ENCODE measurements around the gene HP1BP3. TPM values are rescaled to one million over a fixed set of nuclear protein-coding genes. Genes with fewer than 3 reads are reported as not detected.
A peak's percentile ranks its signal among the peaks of the same experiment; 100 is the strongest.

HP1BP3 gene, protein sequence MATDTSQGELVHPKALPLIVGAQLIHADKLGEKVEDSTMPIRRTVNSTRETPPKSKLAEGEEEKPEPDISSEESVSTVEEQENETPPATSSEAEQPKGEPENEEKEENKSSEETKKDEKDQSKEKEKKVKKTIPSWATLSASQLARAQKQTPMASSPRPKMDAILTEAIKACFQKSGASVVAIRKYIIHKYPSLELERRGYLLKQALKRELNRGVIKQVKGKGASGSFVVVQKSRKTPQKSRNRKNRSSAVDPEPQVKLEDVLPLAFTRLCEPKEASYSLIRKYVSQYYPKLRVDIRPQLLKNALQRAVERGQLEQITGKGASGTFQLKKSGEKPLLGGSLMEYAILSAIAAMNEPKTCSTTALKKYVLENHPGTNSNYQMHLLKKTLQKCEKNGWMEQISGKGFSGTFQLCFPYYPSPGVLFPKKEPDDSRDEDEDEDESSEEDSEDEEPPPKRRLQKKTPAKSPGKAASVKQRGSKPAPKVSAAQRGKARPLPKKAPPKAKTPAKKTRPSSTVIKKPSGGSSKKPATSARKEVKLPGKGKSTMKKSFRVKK
- 279 TPM for total RNA-seq

GRCh38 chr1:20787029-20787839 lies at the start of gene HP1BP3:
Gene HP1BP3, minus strand, starts transcription at chr1:20787307. Its CDS starts 6,867 bp downstream, at chr1:20780440.
- H3K9me3 ChIP-seq (ENCODE audit: low read depth, low read length), result no peaks in the 10 kb centered on the region
- H3K4me3 ChIP-seq (ENCODE audit: low read length), result peak within 1 kb of the TSS; percentile 90
- H3K27me3 ChIP-seq (ENCODE audit: insufficient read depth, low read length), result no peaks in the 10 kb centered on the region
- H3K4me1 ChIP-seq (ENCODE audit: insufficient read depth, low read length), result peaks cover 34% of the 10 kb centered on the region

GRCh38 chr1:20836230-20836629 lies 49.1 kb upstream of the HP1BP3 start:
- H3K4me3 ChIP-seq (ENCODE audit: low read length), result no peak overlapping the region

GRCh38 chr1:20834780-20835179 lies 47.7 kb upstream of the HP1BP3 start:
- Histone ChIP-seq H3K9me3 (ENCODE audit: low read depth, low read length) (no peaks in the 10 kb centered on the region), H3K4me3 (ENCODE audit: low read length) (no peak overlapping the region), H3K27me3 (ENCODE audit: insufficient read depth, low read length) (no peaks in the 10 kb centered on the region), H3K4me1 (ENCODE audit: insufficient read depth, low read length) (peaks cover 3% of the 10 kb centered on the region)

More at GRCh38 chr1:20836230-20836629, 49.1 kb upstream of the HP1BP3 start:
- Histone ChIP-seq H3K9me3 (ENCODE audit: low read depth, low read length) (no peaks in the 10 kb centered on the region), H3K4me1 (ENCODE audit: insufficient read depth, low read length) (peaks cover 3% of the 10 kb centered on the region), H3K27me3 (ENCODE audit: insufficient read depth, low read length) (no peaks in the 10 kb centered on the region)

DNA sequence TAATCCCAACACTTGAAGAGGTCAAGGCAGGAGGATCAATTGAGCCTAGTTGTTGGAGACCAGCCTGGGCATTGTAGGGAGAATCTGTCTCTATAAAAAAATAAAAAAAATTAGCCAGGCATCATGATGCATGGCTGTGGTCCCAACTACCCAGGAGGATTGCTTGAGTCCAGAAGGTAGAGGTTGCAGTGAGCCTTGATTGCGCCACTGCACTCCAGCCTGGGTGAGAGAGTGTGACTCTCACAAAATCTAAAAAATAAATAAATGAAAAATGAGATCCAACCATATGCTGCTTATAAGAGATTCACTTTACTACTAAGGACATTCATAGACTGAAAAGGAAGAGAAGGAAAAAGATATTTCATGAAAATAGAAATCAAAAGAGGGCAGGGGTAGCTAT lies 47.1 kb upstream of the HP1BP3 start:
- no peaks in the 10 kb centered on the region for H3K9me3 ChIP-seq (ENCODE audit: low read depth, low read length)
- H3K4me1 ChIP-seq (ENCODE audit: insufficient read depth, low read length), result peaks cover 3% of the 10 kb centered on the region
- no peak overlapping the region for H3K4me3 ChIP-seq (ENCODE audit: low read length)
- H3K27me3 ChIP-seq (ENCODE audit: insufficient read depth, low read length), result no peaks in the 10 kb centered on the region

DNA sequence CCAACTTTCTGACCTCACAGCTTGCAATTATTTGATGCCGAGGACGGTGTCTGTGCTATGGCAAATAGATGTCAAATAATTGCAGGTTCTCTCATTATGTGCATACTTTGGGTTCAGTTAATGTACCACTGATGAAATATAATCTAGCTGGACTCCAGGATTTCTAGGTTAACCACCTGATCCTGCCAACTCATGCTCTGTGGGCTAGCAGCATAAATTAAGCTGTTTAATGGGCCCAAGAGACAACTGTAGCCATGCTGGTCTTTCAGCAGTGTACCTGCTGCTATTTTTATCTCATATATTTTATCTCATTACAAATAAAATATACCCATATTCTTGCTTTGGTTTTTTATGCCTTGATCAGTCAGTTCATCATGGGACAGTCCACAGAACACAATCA lies 43.3 kb upstream of the HP1BP3 start:
- no peaks in the 10 kb centered on the region for H3K27me3 ChIP-seq (ENCODE audit: insufficient read depth, low read length)
- no peak overlapping the region for H3K4me3 ChIP-seq (ENCODE audit: low read length)
- H3K9me3 ChIP-seq (ENCODE audit: low read depth, low read length), result no peaks in the 10 kb centered on the region
- H3K4me1 ChIP-seq (ENCODE audit: insufficient read depth, low read length), result no peaks in the 10 kb centered on the region

DNA sequence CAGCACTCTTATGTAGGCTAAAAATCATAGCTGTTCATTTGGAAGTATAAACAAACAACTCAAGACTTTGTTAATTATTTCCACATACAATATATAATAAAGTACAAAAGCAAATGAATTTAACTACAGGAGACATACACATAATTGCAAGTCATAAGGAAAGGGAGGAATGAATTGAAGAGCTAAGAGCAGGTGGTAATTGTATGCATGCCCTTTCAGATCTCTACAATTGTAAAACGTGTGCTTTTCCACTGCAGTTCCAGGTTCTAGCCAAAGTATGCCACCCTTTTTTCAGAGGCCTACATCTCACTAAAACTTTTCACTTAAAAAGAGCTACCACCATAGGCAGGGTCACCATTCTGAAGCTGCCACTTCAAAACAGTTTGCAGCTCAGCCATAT lies 42.8 kb upstream of the HP1BP3 start:
- H3K4me3 ChIP-seq (ENCODE audit: low read length), result no peak overlapping the region
- H3K9me3 ChIP-seq (ENCODE audit: low read depth, low read length), result no peaks in the 10 kb centered on the region
- no peaks in the 10 kb centered on the region for H3K4me1 ChIP-seq (ENCODE audit: insufficient read depth, low read length)
- no peaks in the 10 kb centered on the region for H3K27me3 ChIP-seq (ENCODE audit: insufficient read depth, low read length)

DNA sequence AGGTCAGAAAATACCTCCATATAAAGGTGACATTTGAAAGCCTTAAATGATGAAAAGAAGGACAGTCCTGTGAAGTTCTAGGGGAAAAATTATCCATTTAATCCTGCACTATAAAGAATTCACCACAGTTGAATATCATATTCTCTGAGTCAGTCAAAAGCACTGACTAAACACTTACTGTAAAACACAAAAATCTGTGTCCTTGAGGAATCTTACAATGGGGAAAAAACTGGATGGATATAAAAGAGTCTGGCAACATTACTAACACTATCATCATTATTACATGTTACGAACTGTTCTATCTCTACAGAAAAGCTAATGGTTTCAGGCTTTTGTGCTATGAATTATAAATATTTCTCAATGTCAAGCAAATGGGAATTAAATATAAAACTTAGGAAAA lies 42.4 kb upstream of the HP1BP3 start:
- Histone ChIP-seq H3K4me1 (ENCODE audit: insufficient read depth, low read length) (no peaks in the 10 kb centered on the region), H3K4me3 (ENCODE audit: low read length) (no peak overlapping the region), H3K9me3 (ENCODE audit: low read depth, low read length) (no peaks in the 10 kb centered on the region), H3K27me3 (ENCODE audit: insufficient read depth, low read length) (no peaks in the 10 kb centered on the region)

GRCh38 chr1:20823845-20824244 lies 36.7 kb upstream of the HP1BP3 start:
- Histone ChIP-seq H3K9me3 (ENCODE audit: low read depth, low read length) (no peaks in the 10 kb centered on the region), H3K27me3 (ENCODE audit: insufficient read depth, low read length) (no peaks in the 10 kb centered on the region), H3K4me1 (ENCODE audit: insufficient read depth, low read length) (no peaks in the 10 kb centered on the region), H3K4me3 (ENCODE audit: low read length) (no peak overlapping the region)

DNA sequence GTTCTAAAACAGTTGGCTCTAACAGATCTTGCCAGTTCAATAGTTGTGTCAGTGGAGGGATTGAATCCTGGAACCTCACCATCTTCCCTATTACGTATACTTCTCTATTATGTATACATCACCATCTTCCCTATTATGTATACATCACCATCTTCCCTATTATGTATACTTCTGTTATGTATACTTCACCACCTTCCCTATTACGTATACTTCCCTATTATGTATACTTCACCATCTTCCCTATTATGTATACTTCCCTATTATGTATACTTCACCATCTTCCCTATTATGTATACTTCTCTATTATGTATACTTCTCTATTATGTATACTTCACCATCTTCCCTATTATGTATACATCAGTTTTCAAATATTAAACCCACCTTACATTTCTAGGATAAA lies 34.4 kb upstream of the HP1BP3 start:
- no peaks in the 10 kb centered on the region for H3K4me1 ChIP-seq (ENCODE audit: insufficient read depth, low read length)
- no peaks in the 10 kb centered on the region for H3K9me3 ChIP-seq (ENCODE audit: low read depth, low read length)
- no peaks in the 10 kb centered on the region for H3K27me3 ChIP-seq (ENCODE audit: insufficient read depth, low read length)
- H3K4me3 ChIP-seq (ENCODE audit: low read length), result no peak overlapping the region

GRCh38 chr1:20819818-20820217 lies 32.7 kb upstream of the HP1BP3 start:
- Histone ChIP-seq H3K4me3 (ENCODE audit: low read length) (no peak overlapping the region), H3K4me1 (ENCODE audit: insufficient read depth, low read length) (no peaks in the 10 kb centered on the region), H3K27me3 (ENCODE audit: insufficient read depth, low read length) (no peaks in the 10 kb centered on the region), H3K9me3 (ENCODE audit: low read depth, low read length) (no peaks in the 10 kb centered on the region)

GRCh38 chr1:20814534-20814871 lies 27.4 kb upstream of the HP1BP3 start:
- H3K27me3 ChIP-seq (ENCODE audit: insufficient read depth, low read length), result no peaks in the 10 kb centered on the region
- H3K4me3 ChIP-seq (ENCODE audit: low read length), result no peak overlapping the region
- no peaks in the 10 kb centered on the region for H3K4me1 ChIP-seq (ENCODE audit: insufficient read depth, low read length)
- no peaks in the 10 kb centered on the region for H3K9me3 ChIP-seq (ENCODE audit: low read depth, low read length)

GRCh38 chr1:20811916-20812315 lies 24.8 kb upstream of the HP1BP3 start:
- Histone ChIP-seq H3K4me1 (ENCODE audit: insufficient read depth, low read length) (no peaks in the 10 kb centered on the region), H3K4me3 (ENCODE audit: low read length) (no peak overlapping the region), H3K27me3 (ENCODE audit: insufficient read depth, low read length) (no peaks in the 10 kb centered on the region), H3K9me3 (ENCODE audit: low read depth, low read length) (no peaks in the 10 kb centered on the region)

- peaks cover 3% of the 10 kb centered on the region for H3K4me1 ChIP-seq (ENCODE audit: insufficient read depth, low read length)
- no peaks in the 10 kb centered on the region for H3K27me3 ChIP-seq (ENCODE audit: insufficient read depth, low read length)
- no peaks in the 10 kb centered on the region for H3K9me3 ChIP-seq (ENCODE audit: low read depth, low read length)
- no peak overlapping the region for H3K4me3 ChIP-seq (ENCODE audit: low read length)
These were observed 6.1 kb upstream of the HP1BP3 start for GRCh38 chr1:20793236-20793635.

DNA sequence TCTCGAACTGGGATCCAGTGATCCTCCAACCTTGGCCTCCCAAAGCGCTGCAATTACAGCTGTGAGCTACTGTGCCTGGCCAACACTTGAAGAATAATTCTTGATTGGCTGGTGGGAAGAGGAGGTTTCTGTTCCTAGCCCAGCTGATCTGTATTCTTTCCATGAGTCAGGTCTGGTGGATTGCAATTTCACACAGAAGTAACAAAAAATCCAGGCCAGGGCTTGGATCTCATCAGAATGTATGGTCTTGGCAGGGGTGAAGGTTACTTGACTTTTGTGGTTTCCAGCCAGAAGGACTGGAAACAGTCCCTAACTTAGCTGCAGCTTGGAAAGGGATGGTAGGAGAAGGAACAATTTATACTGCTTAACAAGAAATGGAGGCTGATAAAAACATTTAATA lies 5.1 kb upstream of the HP1BP3 start:
- no peaks in the 10 kb centered on the region for H3K9me3 ChIP-seq (ENCODE audit: low read depth, low read length)

GRCh38 chr1:20790785-20791184 lies 3.7 kb upstream of the HP1BP3 start:
- peaks cover 12% of the 10 kb centered on the region for H3K4me1 ChIP-seq (ENCODE audit: insufficient read depth, low read length)
- H3K27me3 ChIP-seq (ENCODE audit: insufficient read depth, low read length), result no peaks in the 10 kb centered on the region

More for the DNA sequence above, 5.1 kb upstream of the HP1BP3 start:
- Histone ChIP-seq H3K4me3 (ENCODE audit: low read length) (no peak overlapping the region), H3K4me1 (ENCODE audit: insufficient read depth, low read length) (peaks cover 12% of the 10 kb centered on the region), H3K27me3 (ENCODE audit: insufficient read depth, low read length) (no peaks in the 10 kb centered on the region)

More at GRCh38 chr1:20790785-20791184, 3.7 kb upstream of the HP1BP3 start:
- no peaks in the 10 kb centered on the region for H3K9me3 ChIP-seq (ENCODE audit: low read depth, low read length)
- no peak overlapping the region for H3K4me3 ChIP-seq (ENCODE audit: low read length)
